H1 (cell line): ENCODE results near the gene U2SURP. TPM values are rescaled to one million over a fixed set of nuclear protein-coding genes. Genes with fewer than 3 reads are reported as not detected.

Experiments used
- CTCF ChIA-PET: fragments of 300-600 bp; sonication (Branson Sonifier 250); formaldehyde crosslinking; loops from one replicate; lab custom pipeline; 2021; ENCODE audit not compliant: partially characterized antibody; lab: Charles Lee
- POLR2A ChIA-PET: fragments of 300-600 bp; sonication (Branson Sonifier 250); formaldehyde crosslinking; loops from one replicate; lab custom pipeline; 2021; ENCODE audit warnings: inconsistent platforms; ENCODE audit not compliant: partially characterized antibody; lab: Charles Lee
- DNase-seq, 2 experiments: peaks; one replicate each; pipeline versions ENCODE4 v3.0.0 to v3.0.0-alpha.2; 2010 to 2022; ENCODE audit warnings: low spot score in 2 of 2, low read depth in 1 of 2, mixed read lengths in 1 of 2
- FAIRE-seq: peaks from 2 replicates; lab custom pipeline; 2011; peaks lifted over from hg19 to GRCh38; lab: Jason Lieb, UNC
- H2AFZ ChIP-seq: 2 replicates; pipeline ENCODE4 v1.8.1; 2012; ENCODE audit warnings: low read length, inconsistent platforms
- H2AK5ac ChIP-seq: 2 replicates; pipeline ENCODE4 v1.6.1; 2013; ENCODE audit warnings: low read depth, low read length
- H2BK120ac ChIP-seq: replicated peaks from 2 replicates; pipeline ENCODE3; 2013; ENCODE audit warnings: low read depth, low read length, inconsistent platforms
- H2BK12ac ChIP-seq: 2 replicates; pipeline ENCODE4 v1.6.1; 2013; ENCODE audit warnings: low read depth, low read length
- H2BK15ac ChIP-seq: 2 replicates; pipeline ENCODE4 v1.6.1; 2013; ENCODE audit warnings: low read length
- H2BK20ac ChIP-seq: 2 replicates; pipeline ENCODE4 v1.6.1; 2013; ENCODE audit warnings: low read length
- H2BK5ac ChIP-seq: 2 replicates; pipeline ENCODE4 v1.6.1; 2013; ENCODE audit warnings: low read depth, low read length
- H3K14ac ChIP-seq: 2 replicates; pipeline ENCODE4 v1.6.1; 2013; ENCODE audit warnings: inconsistent platforms; ENCODE audit not compliant: insufficient read length
- H3K18ac ChIP-seq: 2 replicates; pipeline ENCODE4 v1.6.1; 2013; ENCODE audit warnings: low read length; ENCODE audit errors: extremely low read depth
- H3K23ac ChIP-seq: 2 replicates; pipeline ENCODE4 v1.6.1; 2013; ENCODE audit warnings: inconsistent platforms; ENCODE audit not compliant: insufficient read length
- H3K23me2 ChIP-seq: 2 replicates; pipeline ENCODE4 v1.6.1; 2013; ENCODE audit warnings: low read depth, low read length
- H3K27ac ChIP-seq: 2 replicates; pipeline ENCODE4 v1.6.1; 2011; ENCODE audit warnings: low read depth, low read length, inconsistent platforms
- H3K27me3 ChIP-seq, 4 experiments: replicated peaks in 1 of 4; 1 replicate in 1 of 4; 2 replicates in 3 of 4; pipeline versions ENCODE4 v1.6.1 to v1.8.1; 2011 to 2013; ENCODE audit warnings: low read length in 3 of 4, mild to moderate bottlenecking in 3 of 4, inconsistent platforms in 2 of 4, mixed read lengths in 2 of 4, moderate library complexity in 1 of 4; ENCODE audit not compliant: control insufficient read depth in 3 of 4, insufficient read depth in 3 of 4; ENCODE audit errors: extremely low read depth in 1 of 4
- H3K36me3 ChIP-seq, 4 experiments: 2 replicates each; pipeline versions ENCODE4 v1.6.1 to v1.8.1; 2011 to 2013; ENCODE audit warnings: mild to moderate bottlenecking in 4 of 4, low read length in 3 of 4, moderate library complexity in 2 of 4, control low read depth in 1 of 4, inconsistent platforms in 1 of 4; ENCODE audit not compliant: insufficient read depth in 4 of 4, control insufficient read depth in 2 of 4
- H3K4ac ChIP-seq: replicated peaks from 2 replicates; pipeline ENCODE3; 2013; ENCODE audit warnings: low read length, low read depth, mixed read lengths, inconsistent platforms; ENCODE audit not compliant: insufficient read length
- H3K4me1 ChIP-seq, 4 experiments: replicated peaks in 1 of 4; 1 replicate in 1 of 4; 2 replicates in 3 of 4; pipeline versions ENCODE4 v1.6.1 to v1.8.1; 2011 to 2013; ENCODE audit warnings: low read length in 3 of 4, inconsistent platforms in 2 of 4, mixed read lengths in 1 of 4; ENCODE audit not compliant: insufficient read depth in 4 of 4, control insufficient read depth in 3 of 4
- H3K4me2 ChIP-seq, 2 experiments: 2 replicates each; pipeline versions ENCODE4 v1.6.1 to v1.8.1; 2011 to 2013; ENCODE audit warnings: low read depth in 2 of 2, low read length in 2 of 2, control low read depth in 1 of 2, inconsistent platforms in 1 of 2, mild to moderate bottlenecking in 1 of 2; ENCODE audit not compliant: insufficient read depth in 1 of 2
- H3K4me3 ChIP-seq, 4 experiments: fragments of 200-600, 300-600 bp in 1 of 4; sonication (generic), shearing (Covaris generic), sonication (Bioruptor Twin) in 1 of 4; 2 replicates each; pipeline versions ENCODE4 v1.5.1 to v1.8.1; 2011 to 2016; ENCODE audit warnings: low read length in 4 of 4, low read depth in 3 of 4, control low read depth in 2 of 4, inconsistent platforms in 2 of 4, mild to moderate bottlenecking in 2 of 4, mixed read lengths in 1 of 4, moderate library complexity in 1 of 4; ENCODE audit not compliant: insufficient read depth in 2 of 4; ENCODE audit errors: extremely low read depth in 1 of 4
- H3K56ac ChIP-seq: replicated peaks from 2 replicates; pipeline ENCODE3; 2013; ENCODE audit warnings: low read depth, mild to moderate bottlenecking, mixed read lengths, low read length, inconsistent platforms; ENCODE audit not compliant: insufficient read length
- H3K79me1 ChIP-seq: 2 replicates; pipeline ENCODE4 v1.6.1; 2013; ENCODE audit warnings: low read depth, low read length, control low read depth
- H3K79me2 ChIP-seq, 2 experiments: 2 replicates each; pipeline versions ENCODE4 v1.6.1 to v1.8.1; 2012 to 2013; ENCODE audit warnings: low read length in 2 of 2, mild to moderate bottlenecking in 2 of 2, inconsistent platforms in 1 of 2; ENCODE audit not compliant: insufficient read depth in 2 of 2, control insufficient read depth in 1 of 2
- H3K9ac ChIP-seq, 4 experiments: replicated peaks in 1 of 4; 1 replicate in 1 of 4; 2 replicates in 3 of 4; pipeline versions ENCODE4 v1.6.1 to v1.8.1; 2011 to 2013; ENCODE audit warnings: low read depth in 3 of 4, low read length in 3 of 4, control low read depth in 2 of 4, mild to moderate bottlenecking in 2 of 4, moderate library complexity in 2 of 4, inconsistent platforms in 1 of 4; ENCODE audit errors: extremely low read depth in 1 of 4
- H3K9me3 ChIP-seq, 2 experiments: 2 replicates each; pipeline versions ENCODE4 v1.6.1 to v1.8.1; 2012 to 2013; ENCODE audit warnings: mild to moderate bottlenecking in 2 of 2, moderate library complexity in 2 of 2, control low read depth in 1 of 2, inconsistent platforms in 1 of 2, low read depth in 1 of 2, low read length in 1 of 2, mixed read lengths in 1 of 2; ENCODE audit not compliant: insufficient read depth in 2 of 2
- H4K20me1 ChIP-seq, 2 experiments: replicated peaks in 1 of 2; 2 replicates each; pipeline versions ENCODE3 to v1.8.1; 2011 to 2013; ENCODE audit warnings: inconsistent platforms in 2 of 2, low read length in 2 of 2, mild to moderate bottlenecking in 1 of 2; ENCODE audit not compliant: insufficient read depth in 2 of 2, control insufficient read depth in 1 of 2
- H4K5ac ChIP-seq: 2 replicates; pipeline ENCODE4 v1.6.1; 2013; ENCODE audit warnings: low read length, low read depth, mixed read lengths, inconsistent platforms; ENCODE audit not compliant: insufficient read length
- H4K8ac ChIP-seq: 2 replicates; pipeline ENCODE4 v1.8.0; 2013; ENCODE audit warnings: mild to moderate bottlenecking, moderate library complexity, low read length, inconsistent platforms; ENCODE audit not compliant: insufficient read depth; ENCODE audit errors: extremely low read depth
- H4K91ac ChIP-seq: replicated peaks from 2 replicates; pipeline ENCODE3; 2013; ENCODE audit warnings: low read length, mixed read lengths, inconsistent platforms; ENCODE audit not compliant: insufficient read length
- BCL11A ChIP-seq, 2 experiments: IDR thresholded peaks; one replicate each; pipeline ENCODE4 v1.6.1; 2011; ENCODE audit warnings: low read depth in 2 of 2, low read length in 2 of 2, mild to moderate bottlenecking in 2 of 2
- GTF2F1 ChIP-seq: IDR thresholded peaks from 2 replicates; pipeline ENCODE4 v1.6.1; 2012; ENCODE audit warnings: low read depth, low read length, improper control_type of control experiment, borderline replicate concordance
- JUND ChIP-seq: IDR thresholded peaks from 2 replicates; pipeline ENCODE4 v1.6.1; 2011; ENCODE audit warnings: mild to moderate bottlenecking, improper control_type of control experiment, low read length
- RAD21 ChIP-seq, 2 experiments: IDR thresholded peaks in 1 of 2; conservative IDR thresholded peaks in 1 of 2; 2 replicates each; pipeline ENCODE4 v1.6.1; 2011; ENCODE audit warnings: low read depth in 2 of 2, low read length in 2 of 2, improper control_type of control experiment in 1 of 2, inconsistent platforms in 1 of 2, mild to moderate bottlenecking in 1 of 2, moderate library complexity in 1 of 2
- RXRA ChIP-seq: IDR thresholded peaks from 2 replicates; pipeline ENCODE4 v1.6.1; 2011; ENCODE audit warnings: low read depth, mild to moderate bottlenecking, low read length, moderate library complexity; ENCODE audit not compliant: insufficient read depth
- SRF ChIP-seq: IDR thresholded peaks from 2 replicates; pipeline ENCODE4 v1.6.1; 2011; ENCODE audit warnings: mild to moderate bottlenecking, low read depth, low read length, moderate library complexity
- TAF1 ChIP-seq: IDR thresholded peaks from 2 replicates; pipeline ENCODE4 v1.6.1; 2011; ENCODE audit warnings: mild to moderate bottlenecking, low read depth, low read length
- TBP ChIP-seq: IDR thresholded peaks from 2 replicates; pipeline ENCODE4 v1.6.1; 2011; ENCODE audit warnings: low read depth, low read length, improper control_type of control experiment
- USF2 ChIP-seq: IDR thresholded peaks from 2 replicates; pipeline ENCODE4 v1.6.1; 2011; ENCODE audit warnings: low read length, improper control_type of control experiment
- WGBS, 2 experiments: shearing (Covaris generic) in 1 of 2; methylation state at CpG; one replicate each; pipeline versions ENCODE4 v1.1.6 to v1.1.7; 2013 to 2015; ENCODE audit warnings: low lambda C conversion rate in 2 of 2, mixed read lengths in 2 of 2, inconsistent platforms in 1 of 2, low coverage in 1 of 2, missing lambda C conversion rate in 1 of 2; ENCODE audit not compliant: insufficient replicate concordance in 2 of 2, insufficient coverage in 1 of 2, insufficient read length in 1 of 2; ENCODE audit errors: extremely low coverage in 1 of 2, missing lambda C conversion rate in 1 of 2; 5-methylcytosine and 5-hydroxymethylcytosine counted together
- polyA plus RNA-seq, 7 experiments: library from polyadenylated mRNA; depleted of rRNA in 3 of 7; stranded (reverse) in 5 of 7; unstranded in 2 of 7; fragments of >200 nt in 5 of 7; fragments of 200-250 nt in 2 of 7; gene quantifications; 1 replicate in 5 of 7; 2 replicates in 1 of 7; 4 replicates in 1 of 7; pipeline versions ENCODE4 v1.2.1 to v1.2.3, GENCODE V29; 2011 to 2013; ENCODE audit warnings: missing spikeins in 2 of 7, mixed read lengths in 2 of 7
- total RNA-seq: library from RNA; stranded (reverse); fragmentation: NEBNext Ultra II Directional; extraction: Animal tissue kit (Norgen Biotek cat#: 25700); gene quantifications from 2 replicates; pipeline ENCODE4 v1.2.1, GENCODE V29; 2021
- TF ChIP-seq, protein P1 (sequence below), 3 experiments: IDR thresholded peaks; 1 replicate in 2 of 3; 2 replicates in 1 of 3; pipeline versions ENCODE4 v1.5.1 to v1.6.1; 2011; ENCODE audit warnings: low read length in 3 of 3, mild to moderate bottlenecking in 3 of 3, inconsistent platforms in 2 of 3, low read depth in 1 of 3, moderate library complexity in 1 of 3; ENCODE audit not compliant: insufficient read depth in 1 of 3; ENCODE audit errors: control extremely low read depth in 1 of 3

The U2SURP gene
- total and polyA plus RNA-seq, 2 of the 8 experiments (the other 6 are each of a cell fraction or from before 2014, with no cell fraction given): 22.2 to 167 TPM

- FAIRE-seq (no peak), DNase-seq (no peak)
- Histone ChIP-seq H4K91ac (no peak overlapping the region), H4K20me1 (no peaks in the 10 kb centered on the region), H4K8ac (no peak overlapping the region), H3K14ac (no peak overlapping the region), H3K56ac (no peak overlapping the region), H2BK15ac (no peak overlapping the region), H3K4me3 (no peak overlapping the region), H2AK5ac (no peak overlapping the region), H3K9ac (no peak overlapping the region), H2AFZ (no peak overlapping the region), H3K23me2 (no peaks in the 10 kb centered on the region), H3K4me2 (no peak overlapping the region), H3K36me3 (peaks cover 13 to 77% (median 38%) of the 10 kb centered on the region in 4 experiments), H3K27me3 (no peaks in the 10 kb centered on the region), H3K79me1 (no peaks in the 10 kb centered on the region), H2BK12ac (no peak overlapping the region), H3K79me2 (peaks cover 0 to 9% of the 10 kb centered on the region in 2 experiments; a peak in 2 of 4 replicates), H3K9me3 (no peaks in the 10 kb centered on the region), H3K4ac (no peak overlapping the region), H3K18ac (no peak overlapping the region), H2BK20ac (no peak overlapping the region), H3K23ac (no peak overlapping the region), H2BK5ac (no peak overlapping the region), H4K5ac (no peak overlapping the region), H3K4me1 (no peaks in the 10 kb centered on the region), H3K27ac (no peak overlapping the region), H2BK120ac (no peak overlapping the region)
- ChIA-PET CTCF (interaction anchor here (1.5 to 2.0 kb wide), 3 partner anchors 9 to 23 kb away, joined by 3 to 11 read pairs (median 4); no protein-coding TSS in a partner anchor), POLR2A (no interaction called here)
- whole genome bisulfite sequencing, 2 experiments: 100% methylated on average over 1 of the region's 1 CpG; no CpG with 5 or more reads in 1 of the 2 experiments
- TF ChIP-seq GTF2F1 (no peak), SRF (no peak), RAD21 (IDR thresholded peaks at IDR 0.05 in 1 of 2, conservative IDR thresholded peaks at IDR 0.05 in 1 of 2; ENCODE audit: low read depth in 2 of 2, low read length in 2 of 2) (no peak), USF2 (no peak), TBP (no peak), BCL11A (IDR thresholded peaks at IDR 0.05; ENCODE audit: low read depth in 2 of 2, low read length in 2 of 2) (no peak), TAF1 (no peak), RXRA (no peak), JUND (no peak)
- TF ChIP-seq, protein P1, sequence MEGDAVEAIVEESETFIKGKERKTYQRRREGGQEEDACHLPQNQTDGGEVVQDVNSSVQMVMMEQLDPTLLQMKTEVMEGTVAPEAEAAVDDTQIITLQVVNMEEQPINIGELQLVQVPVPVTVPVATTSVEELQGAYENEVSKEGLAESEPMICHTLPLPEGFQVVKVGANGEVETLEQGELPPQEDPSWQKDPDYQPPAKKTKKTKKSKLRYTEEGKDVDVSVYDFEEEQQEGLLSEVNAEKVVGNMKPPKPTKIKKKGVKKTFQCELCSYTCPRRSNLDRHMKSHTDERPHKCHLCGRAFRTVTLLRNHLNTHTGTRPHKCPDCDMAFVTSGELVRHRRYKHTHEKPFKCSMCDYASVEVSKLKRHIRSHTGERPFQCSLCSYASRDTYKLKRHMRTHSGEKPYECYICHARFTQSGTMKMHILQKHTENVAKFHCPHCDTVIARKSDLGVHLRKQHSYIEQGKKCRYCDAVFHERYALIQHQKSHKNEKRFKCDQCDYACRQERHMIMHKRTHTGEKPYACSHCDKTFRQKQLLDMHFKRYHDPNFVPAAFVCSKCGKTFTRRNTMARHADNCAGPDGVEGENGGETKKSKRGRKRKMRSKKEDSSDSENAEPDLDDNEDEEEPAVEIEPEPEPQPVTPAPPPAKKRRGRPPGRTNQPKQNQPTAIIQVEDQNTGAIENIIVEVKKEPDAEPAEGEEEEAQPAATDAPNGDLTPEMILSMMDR (IDR thresholded peaks at IDR 0.05; ENCODE audit: control extremely low read depth in 1 of 3, insufficient read depth in 1 of 3, low read depth in 1 of 3, low read length in 3 of 3): no peak
Observed at GRCh38 chr3:143041903-143042302, 40.5 kb downstream of the U2SURP start.
